Esophagus muscularis mucosa (tissue), 4 donors: Measurements from ENCODE around the gene KCNG4. TPM values are rescaled to one million over a fixed set of nuclear protein-coding genes. Genes with fewer than 3 reads are reported as not detected.

Source experiments
- DNase-seq: peaks from one replicate; pipeline ENCODE4 v3.0.0-alpha.2; 2017; ENCODE audit errors: extremely low spot score
- H3K27ac ChIP-seq, 4 donors: fragments of 200-600 bp; sonication (generic); replicated peaks in 1 of 4; 1 replicate in 3 of 4; 2 replicates in 1 of 4; pipeline ENCODE4 v1.5.1; 2016 to 2019; ENCODE audit warnings: mild to moderate bottlenecking in 1 of 4
- H3K27me3 ChIP-seq, 4 donors: fragments of 200-600 bp; sonication (generic); one replicate each; pipeline versions ENCODE4 v1.5.1 to v1.6.0; 2016 to 2019
- H3K36me3 ChIP-seq, 4 donors: fragments of 200-600 bp; sonication (generic); one replicate each; pipeline ENCODE4 v1.5.1; 2016 to 2019
- H3K4me1 ChIP-seq, 4 donors: fragments of 200-600 bp; sonication (generic); one replicate each; pipeline ENCODE4 v1.5.1; 2016 to 2019
- H3K4me3 ChIP-seq, 4 donors: fragments of 200-600 bp; sonication (generic); 1 replicate in 2 of 4; 2 replicates in 2 of 4; pipeline ENCODE4 v1.5.1; 2016 to 2019; ENCODE audit warnings: mild to moderate bottlenecking in 4 of 4, moderate library complexity in 1 of 4
- H3K9me3 ChIP-seq, 4 donors: fragments of 200-600 bp; sonication (generic); 1 replicate in 3 of 4; 2 replicates in 1 of 4; pipeline ENCODE4 v1.5.1; 2016 to 2019
- CTCF ChIP-seq, 3 experiments: fragments of 200-600 bp in 2 of 3; fragments of 450-650 bp in 1 of 3; sonication (generic) in 2 of 3; IDR thresholded peaks; one replicate each; pipeline ENCODE4 v1.5.1; 2017 to 2019; ENCODE audit warnings: antibody characterized with exemption in 3 of 3, mild to moderate bottlenecking in 2 of 3, moderate library complexity in 1 of 3
- EP300 ChIP-seq: sonication (generic); formaldehyde crosslinking; IDR thresholded peaks from one replicate; pipeline ENCODE4 v1.6.1; 2017; ENCODE audit warnings: antibody characterized with exemption
- POLR2A ChIP-seq: fragments of 450-650 bp; IDR thresholded peaks from one replicate; pipeline ENCODE4 v1.6.1; 2017; ENCODE audit warnings: antibody characterized with exemption, moderate library complexity, mild to moderate bottlenecking, low read depth
- POLR2AphosphoS5 ChIP-seq, 2 donors: sonication (generic); formaldehyde crosslinking; IDR thresholded peaks; one replicate each; pipeline ENCODE4 v1.6.1; 2017; ENCODE audit warnings: antibody characterized with exemption in 2 of 2
- WGBS: methylation state at CpG from one replicate; pipeline ENCODE4 v1.1.5; 2018; 5-methylcytosine and 5-hydroxymethylcytosine counted together
- intact Hi-C: fragments of 100-400 bp; cut with DNase I; formaldehyde crosslinking; loops from one replicate; pipeline ENCODE4 v1.15.1; 2023
- total RNA-seq, 4 donors: library from RNA; depleted of rRNA; stranded (reverse); fragments of >200 nt; gene quantifications; one replicate each; pipeline versions ENCODE4 v1.1.0 to v1.2.1, GENCODE V29; 2016

Gene KCNG4
- total RNA-seq, 4 donors from 2014 or later, result not detected

- Histone ChIP-seq H3K27ac (no peak overlapping the region), H3K4me3 (no peak overlapping the region), H3K4me1 (peaks cover 10 to 26% (median 20%) of the 10 kb centered on the region in 4 donors), H3K9me3 (no peaks in the 10 kb centered on the region), H3K36me3 (no peaks in the 10 kb centered on the region), H3K27me3 (peaks cover 0 to 4% (median 0%) of the 10 kb centered on the region in 4 donors)
- TF ChIP-seq CTCF (IDR thresholded peaks at IDR 0.05) (no peak), POLR2AphosphoS5 (IDR thresholded peaks at IDR 0.05) (no peak), POLR2A (no peak), EP300 (no peak)
- 92% methylated on average over 5 of the region's 5 CpGs for WGBS
- DNase-seq, result no peak
- intact Hi-C loops, result no loop called here
These were observed 7.8 kb downstream of the KCNG4 start for GRCh38 chr16:84232060-84232459.

- H3K36me3 ChIP-seq, result no peaks in the 10 kb centered on the region
- no peak overlapping the region for H3K27ac ChIP-seq
- DNase-seq, result no peak
These were observed 10.3 kb downstream of the KCNG4 start for GRCh38 chr16:84229471-84229870.

GRCh38 chr16:84228256-84228838, 11.5 kb downstream of the KCNG4 start:
- intact Hi-C loops, result no loop called here
- Histone ChIP-seq H3K27ac (peak overlapping the region in 3 of 4 donors; percentile 27 to 39 (median 32)), H3K27me3 (peaks cover 0 to 4% (median 0%) of the 10 kb centered on the region in 4 donors), H3K4me3 (peak overlapping the region in 3 of 4 donors; percentile 6 to 27 (median 14)), H3K9me3 (no peaks in the 10 kb centered on the region), H3K4me1 (peaks cover 10 to 16% (median 13%) of the 10 kb centered on the region in 4 donors), H3K36me3 (no peaks in the 10 kb centered on the region)
- TF ChIP-seq POLR2A (no peak), POLR2AphosphoS5 (IDR thresholded peaks at IDR 0.05) (no peak), EP300 (no peak), CTCF (IDR thresholded peaks at IDR 0.05) (no peak)
- peak; percentile 95 for DNase-seq
- 39% methylated on average over 14 of the region's 18 CpGs for WGBS

More at GRCh38 chr16:84229471-84229870, 10.3 kb downstream of the KCNG4 start:
- TF ChIP-seq CTCF (IDR thresholded peaks at IDR 0.05) (no peak), EP300 (no peak), POLR2A (no peak), POLR2AphosphoS5 (IDR thresholded peaks at IDR 0.05) (no peak)
- intact Hi-C loops, result no loop called here
- 85% methylated on average over 11 of the region's 11 CpGs for WGBS
- H3K9me3 ChIP-seq, result no peaks in the 10 kb centered on the region
- peaks cover 0 to 3% (median 0%) of the 10 kb centered on the region in 4 donors for H3K27me3 ChIP-seq
- H3K4me1 ChIP-seq, result peaks cover 10 to 19% (median 16%) of the 10 kb centered on the region in 4 donors
- no peak overlapping the region for H3K4me3 ChIP-seq

GRCh38 chr16:84227548-84227947, 12.3 kb downstream of the KCNG4 start:
- H3K9me3 ChIP-seq, result no peaks in the 10 kb centered on the region
- TF ChIP-seq CTCF (IDR thresholded peaks at IDR 0.05), result no peak
- TF ChIP-seq EP300, result no peak
- TF ChIP-seq POLR2AphosphoS5 (IDR thresholded peaks at IDR 0.05), result no peak
- no peak overlapping the region for H3K27ac ChIP-seq
- WGBS, result 91% methylated on average over 6 of the region's 6 CpGs
- peaks cover 0 to 5% (median 0%) of the 10 kb centered on the region in 4 donors for H3K27me3 ChIP-seq
- H3K4me1 ChIP-seq, result peaks cover 10 to 16% (median 13%) of the 10 kb centered on the region in 4 donors
- no peaks in the 10 kb centered on the region for H3K36me3 ChIP-seq
- intact Hi-C loops, result no loop called here
- DNase-seq, result no peak
- H3K4me3 ChIP-seq, result no peak overlapping the region
